Stimulated activated CD8-positive, alpha-beta memory T cell treated with anti-CD3 and anti-CD28 coated beads, Interleukin-7, amount 100 ng/mL, for 4 hours (primary cell): Measurements from ENCODE around the gene BRD1.

ENCODE experiments used
- DNase-seq, 2 donors: peaks; one replicate each; pipeline ENCODE4 v3.0.0-alpha.2; 2020; ENCODE audit warnings: low read depth in 2 of 2

The BRD1 gene

DNA sequence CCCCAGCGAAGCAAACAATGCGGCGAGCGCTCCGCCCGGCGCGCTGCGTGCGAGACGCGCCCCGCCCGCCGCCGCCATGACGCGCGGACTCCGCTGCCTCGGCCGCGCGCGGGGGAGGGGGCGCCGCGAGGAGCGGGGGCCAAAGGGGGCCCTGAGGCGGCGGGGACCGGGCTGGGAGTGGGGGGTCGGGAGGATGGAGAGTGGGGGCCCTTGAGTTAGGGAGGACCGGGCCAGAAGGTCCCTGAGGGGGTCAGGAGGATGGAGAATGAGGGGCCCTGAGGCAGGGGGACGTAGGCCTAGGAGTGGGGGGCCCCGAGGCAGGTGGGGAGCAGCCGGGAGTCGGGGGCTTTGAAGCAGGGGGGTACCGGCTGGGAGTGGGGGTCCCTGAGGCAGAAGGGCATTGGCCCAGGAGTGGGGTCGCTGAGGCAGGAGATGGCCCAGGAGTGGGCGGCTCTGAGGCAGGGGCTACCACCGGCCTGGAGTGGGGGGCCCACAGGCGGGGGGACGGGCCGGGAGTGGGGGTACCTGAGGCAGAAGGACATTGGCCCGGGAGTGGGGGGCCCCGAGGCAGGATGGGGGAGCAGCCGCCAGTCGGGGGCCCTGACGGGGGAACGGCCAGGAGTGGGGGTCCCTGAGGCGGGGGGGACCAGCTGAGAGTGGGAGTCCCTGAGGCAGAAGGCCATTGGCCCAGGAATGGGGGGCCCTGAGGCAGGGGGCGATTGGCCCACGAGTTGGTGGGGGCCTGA, at the start of gene BRD1:
BRD1 (minus strand) TSS at position 21 of the 746 bp plus-strand sequence. CDS start 3,556 bp downstream, outside the sequence.
- peak in 1 of 2 donors; percentile 58 for DNase-seq

DNA sequence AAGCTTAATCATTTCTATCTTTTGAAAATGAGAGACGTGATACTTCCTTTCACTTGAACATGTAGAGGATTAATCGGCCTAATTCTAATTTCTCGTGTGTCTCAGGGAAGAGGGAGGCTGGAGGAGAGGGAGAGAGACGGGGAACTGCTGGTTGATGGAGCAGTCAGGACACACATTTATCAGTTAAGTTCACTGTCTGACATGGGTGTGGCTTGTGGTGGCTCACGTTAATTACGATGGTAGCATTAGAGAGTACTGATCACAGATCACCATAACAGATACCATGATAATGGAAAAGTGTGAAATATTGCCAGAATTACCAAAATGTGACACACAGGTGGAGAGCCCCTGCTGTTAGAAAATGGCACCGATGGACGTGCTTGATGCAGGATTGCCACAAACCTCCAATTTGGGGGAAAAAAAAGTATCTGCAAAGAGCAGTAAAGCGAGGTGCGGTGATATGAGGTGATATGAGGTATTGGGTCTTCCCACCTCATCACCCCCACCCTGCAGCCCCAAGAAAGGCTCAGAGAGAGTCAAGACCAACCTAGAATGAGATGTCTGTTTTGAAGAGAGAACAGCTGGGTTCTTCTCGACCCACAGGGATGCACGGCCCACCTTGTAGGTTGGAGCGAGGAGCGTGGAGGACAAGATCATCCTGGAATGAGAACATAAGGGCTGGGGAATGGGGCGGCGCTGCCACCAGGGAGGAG, 45.7 kb upstream of the BRD1 start:
- DNase-seq: no peak

DNA sequence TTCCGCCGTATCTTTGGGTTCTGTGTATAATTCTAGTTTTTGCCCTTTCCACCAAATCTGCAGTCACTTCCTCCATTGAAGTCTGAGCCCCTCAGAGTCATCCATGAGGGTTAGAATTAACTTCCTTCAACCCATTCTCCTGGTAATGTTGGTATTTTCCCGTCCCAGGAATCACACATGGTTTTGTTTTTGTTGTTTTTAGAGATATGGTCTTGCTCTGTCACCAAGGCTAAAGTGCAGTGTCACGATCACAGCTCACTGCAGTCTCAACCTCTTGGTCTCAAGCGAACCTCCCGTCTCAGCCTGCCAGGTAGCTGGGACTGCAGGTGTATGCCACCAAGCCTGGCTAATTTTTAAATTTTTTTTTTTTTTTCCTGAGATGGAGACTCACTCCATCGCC, 44.7 kb upstream of the BRD1 start:
- DNase-seq: no peak

DNA sequence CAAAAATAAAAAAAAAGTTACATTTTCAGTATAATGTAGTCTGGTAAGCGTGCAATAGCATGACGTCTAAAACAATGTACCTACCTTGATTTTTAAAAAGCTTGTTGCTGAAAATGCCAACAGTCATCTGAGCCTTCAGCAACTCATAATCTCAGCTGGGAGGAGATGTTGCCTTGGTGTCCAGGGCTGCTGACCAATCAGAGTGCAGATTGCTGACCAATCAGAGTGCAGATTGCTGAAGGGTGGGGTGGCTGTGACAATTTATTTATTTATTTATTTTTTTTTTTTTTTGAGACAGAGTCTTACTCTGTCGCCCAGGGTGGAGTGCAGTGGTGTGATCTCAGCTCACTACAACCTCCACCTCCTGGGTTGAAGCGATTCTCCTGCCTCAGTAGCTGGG, 43.8 kb upstream of the BRD1 start:
- DNase-seq: no peak

DNA sequence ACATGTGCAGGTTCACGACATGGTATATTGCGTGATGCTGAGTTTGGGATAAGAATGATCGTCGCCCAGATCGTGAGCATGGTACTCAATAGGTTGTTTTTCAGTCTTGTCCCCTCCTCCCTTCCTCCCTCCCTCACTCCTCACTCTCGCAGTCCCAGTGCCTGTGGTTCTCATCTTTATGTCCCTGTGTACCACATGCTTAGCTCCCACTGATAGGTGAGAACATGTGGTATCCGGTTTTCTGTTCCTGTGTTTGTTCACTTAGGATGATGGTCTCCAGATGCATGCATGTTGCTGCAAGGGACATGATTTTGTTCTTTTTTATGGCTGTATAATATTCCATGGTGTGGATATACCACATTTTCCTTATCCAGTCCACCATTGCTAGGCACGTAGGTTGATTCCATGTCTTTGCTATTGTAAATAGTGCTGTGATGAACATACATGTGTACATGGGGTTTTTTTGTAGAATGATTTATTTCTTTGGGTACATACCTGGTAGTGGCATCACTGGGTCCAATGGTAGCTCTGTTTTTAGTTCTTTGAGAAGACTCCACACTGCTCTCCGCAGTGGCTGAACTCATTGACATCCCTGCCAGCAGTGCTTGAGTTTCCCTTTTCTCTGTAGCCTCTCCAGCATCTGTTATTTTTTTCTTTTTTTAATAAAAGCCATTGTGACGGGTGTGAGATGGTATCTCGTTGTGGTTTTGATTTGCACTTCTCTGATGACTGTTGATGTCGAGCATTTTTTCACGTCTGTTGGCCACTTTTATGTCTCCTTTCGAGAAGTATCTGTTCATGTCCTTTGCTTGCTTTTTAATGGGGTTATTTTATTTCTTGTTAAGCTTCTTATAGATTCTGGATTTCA, 42.4 kb upstream of the BRD1 start:
- no peak for DNase-seq

DNA sequence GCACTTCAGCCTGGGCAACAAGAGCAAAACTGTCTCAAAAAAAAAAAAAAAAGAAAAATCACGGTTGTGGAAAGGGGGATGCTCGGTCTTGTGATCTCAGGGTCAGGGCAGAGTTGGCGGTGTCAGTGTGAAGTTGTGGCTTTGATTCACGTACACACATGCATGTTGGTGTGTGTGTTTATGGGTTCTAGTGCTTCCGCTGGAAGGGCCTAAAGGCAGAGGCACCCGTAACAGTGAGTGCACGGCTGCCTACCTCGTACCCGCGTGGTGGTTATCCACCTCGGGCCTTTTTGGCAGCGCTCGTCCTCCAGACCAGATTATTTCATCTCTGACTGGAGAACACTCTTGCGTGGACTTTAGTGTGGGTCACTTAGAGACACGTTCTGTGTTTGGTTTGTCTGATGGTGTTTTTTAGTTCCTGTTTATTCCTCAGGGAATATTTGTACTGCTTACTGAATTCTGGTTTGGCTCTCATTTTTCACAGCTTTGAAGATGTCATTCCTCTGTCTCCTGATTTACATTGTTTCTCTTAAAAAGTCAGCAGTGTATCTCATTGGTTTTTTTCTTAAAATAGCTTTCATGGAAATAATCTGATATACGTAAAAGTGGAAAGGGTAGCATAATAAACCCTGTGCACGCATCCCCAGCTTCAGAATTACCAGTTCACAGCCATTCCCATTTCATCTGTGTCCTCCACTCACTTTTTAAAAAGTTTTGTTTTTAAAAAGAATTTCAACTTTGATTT, 41.6 kb upstream of the BRD1 start:
- peak in 1 of 2 donors; percentile 6 for DNase-seq

DNA sequence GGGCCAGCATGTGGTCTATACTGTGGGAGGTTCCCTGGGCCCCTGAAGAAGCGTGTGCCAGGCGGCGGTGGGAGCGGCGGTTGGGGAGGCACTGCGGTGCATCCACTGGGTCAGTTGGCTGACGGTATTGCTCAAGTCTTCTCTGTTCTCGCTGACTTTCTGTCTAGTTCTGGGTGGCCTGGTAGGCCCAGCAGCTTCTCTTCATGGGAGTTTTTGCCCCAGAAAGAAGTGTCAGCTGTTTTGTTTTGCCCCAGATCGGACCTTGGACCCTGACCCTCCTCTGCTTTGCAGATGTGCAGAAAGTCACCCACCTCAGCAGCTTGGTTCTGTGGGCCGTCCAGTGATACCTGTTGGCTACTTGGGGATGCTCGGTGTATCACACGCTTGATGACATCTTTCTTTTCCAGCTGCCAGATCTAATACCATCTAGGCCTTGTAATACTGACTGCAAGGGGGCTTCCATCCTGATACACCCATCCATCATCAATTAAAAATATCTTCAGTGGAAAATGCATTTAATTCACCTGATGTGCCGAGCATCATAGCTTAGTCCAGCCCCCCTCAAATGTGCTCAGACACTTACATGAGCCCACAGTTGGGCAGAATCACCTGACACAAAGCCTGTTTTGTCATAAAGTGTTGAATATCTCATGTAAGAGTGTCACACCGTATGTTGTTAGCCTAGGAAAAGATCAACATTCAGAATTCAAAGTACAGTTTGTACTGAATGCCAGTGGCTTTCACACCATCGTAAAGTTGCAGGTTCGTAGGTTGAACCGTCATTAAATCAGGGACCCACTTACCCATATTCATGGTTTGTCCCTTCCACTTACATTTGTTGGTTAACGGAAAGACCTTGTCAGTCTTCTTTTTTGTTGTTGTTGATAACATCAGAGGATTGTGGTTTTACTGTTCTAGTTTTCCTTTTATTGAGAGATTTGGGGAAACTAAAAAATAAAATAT, 39.9 kb upstream of the BRD1 start:
- DNase-seq: no peak

DNA sequence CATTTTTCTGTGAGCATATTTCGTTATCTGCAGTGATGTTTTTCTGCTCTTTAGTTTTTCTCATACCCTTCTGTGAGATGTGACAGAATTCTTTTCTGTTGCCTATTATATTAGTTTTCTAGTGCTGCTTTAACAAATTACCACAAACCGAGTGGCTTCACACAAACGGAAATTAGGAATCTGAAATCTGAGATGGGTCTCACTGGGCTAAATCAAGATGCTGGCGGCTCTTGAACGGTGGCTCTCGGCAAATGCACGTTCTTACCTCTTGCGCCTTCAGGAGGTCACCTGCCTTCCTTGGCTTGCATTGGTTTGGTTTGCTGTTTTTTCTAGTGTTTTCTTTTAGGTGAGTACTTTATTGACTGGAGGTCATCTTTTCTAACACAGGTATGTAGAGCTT, 39.0 kb upstream of the BRD1 start:
- no peak for DNase-seq

DNA sequence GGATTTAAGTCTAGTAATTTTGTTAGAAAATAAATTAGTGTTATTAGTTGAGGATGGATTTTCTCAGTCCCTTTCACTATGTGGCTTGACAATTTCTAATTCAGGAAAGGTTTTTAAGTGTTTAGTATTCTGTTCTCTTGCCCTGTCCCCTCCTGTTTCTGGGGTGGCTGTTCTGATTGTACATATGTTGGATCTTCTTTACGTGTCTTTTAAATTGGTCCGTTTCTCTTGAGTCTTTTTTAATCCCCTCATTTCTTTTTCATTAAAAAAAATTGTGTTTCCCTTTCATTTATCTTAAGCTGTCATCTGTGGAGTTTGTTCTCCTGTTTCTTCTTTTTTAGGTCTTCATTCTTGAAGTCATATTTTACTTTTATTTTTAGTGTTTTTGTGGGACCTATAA, 38.5 kb upstream of the BRD1 start:
- no peak for DNase-seq

DNA sequence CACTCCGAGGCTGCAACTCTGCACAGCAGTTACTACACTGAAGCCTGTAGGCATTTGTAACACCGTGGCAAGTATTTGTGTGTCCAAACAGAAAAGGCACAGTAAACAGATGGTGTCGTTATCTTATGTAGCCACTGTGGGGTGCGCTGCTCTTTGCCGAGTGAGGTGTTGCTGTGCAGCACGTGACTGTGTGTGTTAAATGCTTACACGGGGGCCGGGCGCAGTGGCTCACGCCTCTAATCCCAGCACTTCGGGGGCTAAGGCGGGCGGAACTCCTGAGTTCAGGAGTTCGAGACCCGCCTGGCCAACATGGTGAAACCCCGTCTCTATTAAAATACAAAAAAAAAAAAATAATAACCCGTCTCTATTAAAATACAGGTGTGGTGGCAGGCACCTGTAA, 37.5 kb upstream of the BRD1 start:
- DNase-seq: no peak

DNA sequence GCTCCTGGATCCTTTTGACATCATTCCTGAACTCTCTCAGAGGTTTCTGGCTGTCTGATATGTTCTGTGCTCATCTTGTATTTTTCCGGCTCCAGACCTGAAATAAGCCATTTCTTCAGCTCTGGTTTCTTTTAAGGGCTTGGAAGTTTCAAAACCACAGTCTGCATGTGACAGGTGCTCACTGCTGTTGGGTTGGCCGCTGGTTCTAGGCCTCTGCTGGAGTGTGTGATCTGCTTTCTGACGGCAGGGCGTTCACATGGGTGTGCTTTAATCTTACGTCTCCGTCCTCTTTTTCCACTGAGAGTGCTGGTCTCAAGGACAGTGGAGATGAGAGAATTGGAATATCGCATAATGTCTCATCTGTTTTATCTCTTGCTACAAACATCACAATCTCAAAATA, 36.3 kb upstream of the BRD1 start:
- DNase-seq: no peak

DNA sequence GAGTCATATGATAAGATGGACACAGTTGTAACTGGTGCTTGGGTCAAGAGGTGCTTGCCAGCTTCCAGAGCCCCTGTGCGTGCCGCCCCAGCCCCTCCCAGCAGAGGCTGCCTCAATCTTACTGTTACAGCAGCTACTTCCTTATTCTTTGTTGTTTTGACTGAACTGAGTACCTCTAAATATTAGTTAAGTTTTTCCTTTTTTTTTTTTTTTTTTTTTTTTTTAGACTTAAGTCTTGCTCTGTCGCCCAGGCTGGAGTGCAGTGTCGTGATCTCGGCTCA, 34.8 kb upstream of the BRD1 start:
- DNase-seq: no peak

DNA sequence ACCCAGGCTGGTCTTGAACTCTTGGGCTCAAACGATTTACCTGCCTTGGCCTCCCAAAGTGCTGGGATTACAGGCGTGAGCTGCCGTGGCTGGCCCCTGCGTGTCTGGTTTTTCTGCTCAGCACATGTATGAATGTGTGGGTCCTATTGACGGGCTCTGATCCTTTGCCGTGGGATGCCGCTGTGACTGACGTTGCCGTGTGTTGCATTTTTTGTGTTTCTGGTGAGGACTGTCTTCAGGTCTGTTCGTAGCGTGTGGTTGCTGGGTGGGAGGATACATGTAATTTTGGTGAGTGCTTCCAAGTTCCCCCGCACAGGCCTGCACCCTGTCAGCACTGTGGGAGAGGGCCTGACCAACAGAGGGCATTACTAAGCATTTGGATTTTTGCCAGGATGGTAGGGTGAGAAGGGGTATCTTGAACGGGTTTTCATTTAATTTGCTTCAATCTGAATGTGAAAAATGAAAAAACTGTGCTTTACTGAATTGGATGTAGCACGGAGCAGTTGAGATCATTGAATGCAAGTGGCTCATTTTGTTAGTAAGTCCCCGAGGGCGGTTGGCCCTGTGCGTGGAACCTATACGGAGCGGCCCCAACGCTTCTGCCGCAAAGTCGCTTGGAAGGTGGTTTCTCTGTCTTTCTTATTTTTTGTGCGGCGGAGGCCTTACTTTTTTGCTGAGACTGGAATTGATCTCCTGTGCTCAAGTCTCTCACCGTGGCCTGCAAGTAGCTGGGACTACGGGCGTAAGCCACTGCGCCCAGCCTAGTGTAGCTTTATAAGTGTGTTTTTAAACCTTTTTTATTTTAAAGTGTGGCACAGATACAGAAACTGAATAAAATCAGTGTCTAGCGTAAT, 34.2 kb upstream of the BRD1 start:
- no peak for DNase-seq

DNA sequence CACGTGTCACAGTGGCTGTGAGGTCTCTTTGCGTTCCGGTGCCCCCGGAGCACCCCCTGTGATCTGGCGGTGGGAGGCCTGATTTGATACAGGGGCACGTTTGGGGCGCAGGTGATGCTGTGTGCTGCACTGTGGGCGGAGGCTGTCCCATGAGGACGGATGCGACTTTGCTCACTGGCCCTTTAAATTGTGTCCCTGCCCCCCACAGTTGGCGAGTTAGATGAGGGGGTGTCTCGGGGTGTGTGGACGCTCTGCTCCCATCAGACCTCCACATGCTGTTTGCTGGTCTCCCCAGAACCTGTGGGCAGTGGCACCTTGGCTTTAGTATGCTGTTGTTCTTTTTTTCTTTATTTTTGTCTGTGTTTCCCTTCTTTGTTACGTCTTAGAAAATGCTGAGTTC, 31.2 kb upstream of the BRD1 start:
- no peak for DNase-seq

DNA sequence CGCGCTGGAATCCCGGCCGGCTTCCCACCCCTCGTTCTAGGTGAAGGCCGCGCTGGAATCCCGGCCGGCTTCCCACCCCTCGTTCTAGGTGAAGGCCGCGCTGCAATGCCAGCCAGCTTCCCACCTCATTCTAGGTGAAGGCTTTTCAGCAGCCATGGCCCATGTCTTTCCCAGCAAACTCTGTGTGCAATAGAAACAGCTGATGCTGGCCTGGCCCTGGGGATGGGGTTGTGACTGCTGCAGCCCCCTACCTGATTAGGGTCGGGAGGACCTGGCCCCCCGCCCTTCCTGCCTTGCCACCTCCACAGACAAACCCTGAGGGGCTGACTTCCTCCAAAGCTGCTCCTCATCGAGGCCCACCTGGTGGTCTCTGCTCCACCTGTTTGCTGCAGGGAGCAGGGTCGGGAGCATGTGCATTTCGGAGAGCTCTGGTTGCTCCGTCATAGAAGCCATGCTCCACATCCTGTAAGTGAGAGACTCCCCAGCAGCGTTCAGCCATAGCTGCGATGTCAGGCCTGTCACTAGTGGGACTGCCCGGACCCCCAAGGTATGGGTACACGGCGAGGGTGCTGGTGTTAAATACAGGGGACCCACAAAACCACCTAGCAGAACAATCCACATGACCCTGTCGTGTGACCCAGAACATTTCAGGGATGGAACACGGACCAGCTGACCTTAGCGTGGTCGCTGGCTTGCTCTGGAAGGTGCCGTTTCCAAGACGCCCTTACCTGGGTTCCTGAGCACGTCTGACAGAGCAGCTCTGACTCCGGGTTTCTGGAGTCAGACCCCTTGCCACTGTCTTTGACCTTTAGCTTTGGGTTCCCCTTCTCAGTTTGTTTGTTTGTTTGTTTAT, 29.3 kb upstream of the BRD1 start:
- no peak for DNase-seq

DNA sequence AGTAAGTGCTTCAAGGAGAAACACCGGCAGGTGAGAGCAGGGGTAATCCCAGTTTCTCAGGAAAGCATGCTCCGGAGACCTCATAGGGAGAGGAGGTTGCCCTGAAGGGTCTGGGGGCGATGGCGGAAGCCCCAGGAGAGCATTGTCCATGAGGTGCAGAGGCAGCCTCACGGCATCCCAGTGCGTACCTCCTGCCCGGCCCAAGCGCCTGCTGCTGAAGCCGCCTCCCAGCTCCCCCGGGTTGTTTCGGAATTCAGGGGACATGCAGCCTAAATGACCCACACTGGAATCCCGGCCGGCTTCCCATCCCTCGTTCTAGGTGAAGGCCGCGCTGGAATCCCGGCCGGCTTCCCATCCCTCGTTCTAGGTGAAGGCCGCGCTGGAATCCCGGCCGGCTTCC, 28.7 kb upstream of the BRD1 start:
- DNase-seq: no peak

DNA sequence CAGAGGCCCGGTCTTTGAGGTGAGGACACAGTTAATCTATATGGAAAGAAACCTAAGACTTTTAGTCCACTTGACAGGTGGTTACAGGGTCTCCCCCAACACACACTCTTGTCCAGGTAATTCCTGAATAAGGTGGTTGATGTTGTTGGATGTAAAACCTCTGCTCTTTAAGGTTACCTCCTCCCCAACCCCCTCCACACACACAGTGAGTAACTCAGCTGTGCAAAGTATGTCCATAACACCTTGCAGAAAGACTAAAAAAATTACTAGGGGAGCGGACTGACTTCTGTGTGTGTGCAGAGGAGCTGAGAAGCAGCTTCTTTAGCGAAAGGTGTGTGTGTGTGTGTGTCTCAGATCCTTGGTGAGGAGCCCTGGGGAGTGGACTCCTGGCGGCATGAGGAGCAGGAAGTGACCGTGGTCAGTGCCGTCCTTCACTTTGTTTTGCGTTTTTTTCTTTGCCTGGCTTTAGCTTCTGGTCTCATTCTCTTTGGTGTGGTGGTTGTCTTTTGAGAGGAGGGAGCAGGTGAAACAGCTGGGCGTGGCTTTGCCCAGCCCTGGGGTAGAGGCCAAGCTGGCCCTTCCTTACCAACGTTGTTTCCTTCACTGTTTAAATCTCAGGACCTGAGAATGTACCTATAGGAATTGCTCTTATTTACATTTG, 27.7 kb upstream of the BRD1 start:
- no peak for DNase-seq
